ENCODE measurements around the gene L3MBTL3.

DNA sequence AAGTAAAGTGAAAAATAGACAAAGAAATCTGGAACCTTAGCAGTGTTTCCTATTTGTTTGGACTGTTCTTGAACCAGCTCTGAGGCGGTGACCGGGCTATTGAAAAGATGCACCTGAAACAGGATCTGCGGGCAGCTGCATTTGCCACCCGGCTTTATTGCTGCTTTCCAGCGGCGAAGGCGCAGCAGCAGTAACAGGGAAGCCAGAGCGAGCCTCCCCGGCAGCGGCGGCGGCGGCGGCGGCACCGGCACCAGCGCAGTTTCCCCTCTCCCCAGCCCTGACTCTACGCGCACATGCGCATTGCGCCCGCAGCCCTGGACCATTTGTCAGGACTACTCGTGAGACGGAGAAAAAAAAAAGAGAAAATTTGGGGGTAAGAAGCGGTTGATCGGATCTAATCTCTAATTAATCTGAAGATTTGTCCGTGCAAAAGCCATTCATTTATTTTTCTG, at the start of gene L3MBTL3:
- no peak for TF ChIP-seq ZBTB7A (IDR thresholded peaks at IDR 0.05; ENCODE audit: low read depth)
- no peak; the same call in 1 of the 2 replicates for TF ChIP-seq TAF1 (IDR thresholded peaks at IDR 0.05; ENCODE audit: low read depth)
- no peak for TF ChIP-seq CREB1 (IDR thresholded peaks at IDR 0.05; ENCODE audit: low read depth)
- no peak for TF ChIP-seq EGR1 (IDR thresholded peaks at IDR 0.05)
- TF ChIP-seq TEAD4 (IDR thresholded peaks at IDR 0.05): no peak
